ENCODE results near the gene RIPOR3. TPM values are rescaled to one million over a fixed set of nuclear protein-coding genes. Genes with fewer than 3 reads are reported as not detected.

Gene RIPOR3
- total RNA-seq, 2 donors from 2014 or later, result 4.5 to 8.4 TPM

DNA sequence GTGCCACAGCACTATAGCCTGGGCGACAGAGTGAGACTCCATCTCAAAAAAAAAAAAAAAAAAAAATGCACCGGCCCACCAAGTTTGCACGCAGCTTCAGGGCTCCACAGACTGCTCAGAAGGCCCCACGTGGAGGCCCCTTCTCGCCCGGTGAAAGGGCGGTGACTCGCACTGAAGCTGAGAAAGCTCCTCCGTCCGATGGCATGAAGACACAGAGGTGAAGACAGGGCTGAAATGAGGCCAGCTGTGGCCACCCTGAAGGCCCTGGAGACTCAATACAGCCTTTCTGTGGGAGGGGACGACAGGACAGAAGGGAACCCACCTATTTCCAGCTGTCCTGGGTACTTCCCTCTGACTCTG, 97.1 kb downstream of the RIPOR3 start:
- ATAC-seq (ENCODE audit: insufficient number of reproducible peaks, low FRiP score, low read depth), result no peak

DNA sequence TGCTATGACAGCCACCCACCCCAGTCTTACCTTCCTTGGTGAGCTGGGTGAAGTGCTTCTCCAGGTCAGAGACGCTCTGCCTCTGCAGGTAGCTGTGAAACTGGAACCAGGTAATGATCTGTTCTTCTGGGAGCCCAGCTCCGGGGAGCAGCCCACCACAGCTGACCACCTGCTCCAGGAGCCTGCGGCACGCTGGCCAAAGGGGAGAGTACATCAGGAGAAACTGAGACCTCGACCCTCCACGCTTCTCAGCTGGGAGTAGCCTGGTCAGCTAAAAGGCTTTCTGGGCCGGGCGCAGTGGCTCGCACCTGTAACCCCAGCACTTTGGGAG, 98.4 kb downstream of the RIPOR3 start:
- H3K36me3 ChIP-seq, result no peaks in the 10 kb centered on the region
- no peak overlapping the region for H3K4me3 ChIP-seq
- DNase-seq (ENCODE audit: low spot score), result no peak
- no peaks in the 10 kb centered on the region for H3K27me3 ChIP-seq (replicated peaks; ENCODE audit: insufficient read depth)
- no peaks in the 10 kb centered on the region for H3K9me3 ChIP-seq
- H3K4me1 ChIP-seq (ENCODE audit: control insufficient read depth in 1 of 2, low read depth in 2 of 2), result peaks cover 0 to 11% of the 10 kb centered on the region in 2 donors
- H3K27ac ChIP-seq, result no peak overlapping the region
- no peak for ATAC-seq (ENCODE audit: insufficient number of reproducible peaks, low FRiP score, low read depth)
- TF ChIP-seq, protein P1, sequence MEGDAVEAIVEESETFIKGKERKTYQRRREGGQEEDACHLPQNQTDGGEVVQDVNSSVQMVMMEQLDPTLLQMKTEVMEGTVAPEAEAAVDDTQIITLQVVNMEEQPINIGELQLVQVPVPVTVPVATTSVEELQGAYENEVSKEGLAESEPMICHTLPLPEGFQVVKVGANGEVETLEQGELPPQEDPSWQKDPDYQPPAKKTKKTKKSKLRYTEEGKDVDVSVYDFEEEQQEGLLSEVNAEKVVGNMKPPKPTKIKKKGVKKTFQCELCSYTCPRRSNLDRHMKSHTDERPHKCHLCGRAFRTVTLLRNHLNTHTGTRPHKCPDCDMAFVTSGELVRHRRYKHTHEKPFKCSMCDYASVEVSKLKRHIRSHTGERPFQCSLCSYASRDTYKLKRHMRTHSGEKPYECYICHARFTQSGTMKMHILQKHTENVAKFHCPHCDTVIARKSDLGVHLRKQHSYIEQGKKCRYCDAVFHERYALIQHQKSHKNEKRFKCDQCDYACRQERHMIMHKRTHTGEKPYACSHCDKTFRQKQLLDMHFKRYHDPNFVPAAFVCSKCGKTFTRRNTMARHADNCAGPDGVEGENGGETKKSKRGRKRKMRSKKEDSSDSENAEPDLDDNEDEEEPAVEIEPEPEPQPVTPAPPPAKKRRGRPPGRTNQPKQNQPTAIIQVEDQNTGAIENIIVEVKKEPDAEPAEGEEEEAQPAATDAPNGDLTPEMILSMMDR (IDR thresholded peaks at IDR 0.05), result no peak

More for the DNA sequence above, 97.1 kb downstream of the RIPOR3 start:
- H3K27ac ChIP-seq, result no peak overlapping the region
- no peaks in the 10 kb centered on the region for H3K36me3 ChIP-seq
- H3K27me3 ChIP-seq (replicated peaks; ENCODE audit: insufficient read depth), result no peaks in the 10 kb centered on the region
- peaks cover 0 to 10% of the 10 kb centered on the region in 2 donors for H3K4me1 ChIP-seq (ENCODE audit: control insufficient read depth in 1 of 2, low read depth in 2 of 2)
- no peak for DNase-seq (ENCODE audit: low spot score)
- H3K9me3 ChIP-seq, result no peaks in the 10 kb centered on the region
- no peak overlapping the region for H3K4me3 ChIP-seq
- TF ChIP-seq, protein P1 (IDR thresholded peaks at IDR 0.05), result no peak

DNA sequence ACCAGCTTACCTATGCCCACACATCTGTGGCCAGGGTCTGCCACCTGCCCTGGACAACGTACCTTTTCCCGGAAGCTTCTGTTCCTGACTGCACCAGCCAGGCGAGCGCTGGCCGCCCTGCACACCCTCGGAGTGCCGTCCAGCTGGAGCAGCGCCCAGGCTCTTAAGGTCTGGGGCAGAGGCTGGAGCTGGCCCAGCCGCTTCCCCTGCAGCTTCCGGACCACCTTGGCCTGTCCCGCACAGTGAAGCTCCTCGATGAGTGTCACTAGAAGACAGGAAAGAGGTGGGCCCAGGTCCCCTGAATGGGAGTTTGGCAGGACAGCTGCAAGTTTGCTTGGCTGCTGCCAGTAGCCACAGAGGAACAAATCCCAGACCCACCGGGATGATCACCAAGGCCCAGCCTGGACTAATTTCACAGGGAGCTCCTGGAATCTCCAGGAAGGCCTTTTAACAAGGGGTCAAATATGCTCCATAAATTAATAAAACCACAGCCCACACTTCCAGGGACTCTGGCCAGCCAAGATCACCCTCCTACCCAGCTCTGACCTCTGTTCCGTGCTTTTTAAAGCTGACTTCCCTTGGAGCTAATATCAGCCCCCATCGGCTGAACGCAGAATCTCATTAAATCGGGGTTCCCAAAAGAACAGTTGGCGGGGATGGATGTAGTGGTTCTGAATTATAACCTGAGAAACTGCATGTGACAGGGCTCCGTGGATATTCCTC, 98.9 kb downstream of the RIPOR3 start:
- TF ChIP-seq, protein P1 (IDR thresholded peaks at IDR 0.05), result no peak
- Histone ChIP-seq H3K9me3 (no peaks in the 10 kb centered on the region), H3K4me3 (no peak overlapping the region), H3K27me3 (replicated peaks; ENCODE audit: insufficient read depth) (no peaks in the 10 kb centered on the region), H3K4me1 (ENCODE audit: control insufficient read depth in 1 of 2, low read depth in 2 of 2) (peaks cover 0 to 15% of the 10 kb centered on the region in 2 donors), H3K36me3 (no peaks in the 10 kb centered on the region), H3K27ac (no peak overlapping the region)
- no peak for DNase-seq (ENCODE audit: low spot score)
- ATAC-seq (ENCODE audit: insufficient number of reproducible peaks, low FRiP score, low read depth), result no peak

DNA sequence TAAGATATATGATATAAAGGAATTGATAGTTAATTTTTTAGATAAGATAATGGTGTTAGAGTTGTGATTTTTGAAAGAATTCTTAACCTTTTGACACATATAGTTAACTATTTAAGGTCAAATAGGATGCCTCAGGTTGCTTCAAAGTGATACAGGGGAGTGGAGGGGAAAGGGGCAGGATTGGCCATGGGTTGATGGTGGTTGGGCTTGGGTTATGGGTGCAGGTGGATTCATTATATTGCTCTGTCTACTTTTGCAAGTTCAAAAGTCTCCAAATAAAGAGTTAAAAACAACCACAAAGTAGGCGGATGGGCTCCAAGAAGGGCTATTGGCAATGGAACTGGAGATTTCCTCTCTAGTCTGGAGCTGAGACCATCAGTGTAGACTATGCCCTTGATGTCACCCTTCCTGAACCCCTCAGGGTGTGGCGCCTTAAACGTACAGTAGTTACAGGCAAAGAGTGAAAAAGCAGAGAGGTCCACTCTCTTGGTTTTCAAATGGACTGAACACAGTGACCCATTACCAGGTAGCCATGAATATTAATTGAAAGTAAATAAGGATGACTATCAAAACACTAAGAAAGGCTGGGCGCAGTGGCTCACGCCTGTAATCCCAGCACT, 100.0 kb downstream of the RIPOR3 start:
- ATAC-seq (ENCODE audit: insufficient number of reproducible peaks, low FRiP score, low read depth) (no peak), DNase-seq (ENCODE audit: low spot score) (no peak)
- TF ChIP-seq, protein P1 (IDR thresholded peaks at IDR 0.05), result no peak
- H3K4me3 ChIP-seq, result no peak overlapping the region
- no peaks in the 10 kb centered on the region for H3K27me3 ChIP-seq (replicated peaks; ENCODE audit: insufficient read depth)
- H3K36me3 ChIP-seq, result peaks cover 5% of the 10 kb centered on the region
- no peak overlapping the region for H3K27ac ChIP-seq
- H3K9me3 ChIP-seq, result no peaks in the 10 kb centered on the region
- peaks cover 0 to 15% of the 10 kb centered on the region in 2 donors for H3K4me1 ChIP-seq (ENCODE audit: control insufficient read depth in 1 of 2, low read depth in 2 of 2)

DNA sequence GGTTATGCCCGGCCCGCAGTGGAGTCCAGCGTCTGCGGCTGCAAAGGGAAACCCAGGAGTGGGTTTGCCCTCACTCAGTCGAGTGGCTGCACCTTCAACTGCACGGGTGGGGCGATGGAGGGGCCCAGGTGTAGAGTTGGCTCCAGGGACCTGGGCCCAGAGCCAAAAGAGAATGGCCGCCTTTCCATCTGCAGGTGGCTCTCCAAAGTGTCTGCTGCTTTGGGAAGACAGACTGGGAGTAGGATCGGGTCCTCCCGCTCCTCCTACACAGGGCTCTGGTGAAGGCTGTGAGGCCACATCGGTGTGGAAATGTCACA, 101.0 kb downstream of the RIPOR3 start:
- H3K36me3 ChIP-seq, result peaks cover 14% of the 10 kb centered on the region

More for the DNA sequence above, 101.0 kb downstream of the RIPOR3 start:
- Histone ChIP-seq H3K9me3 (no peaks in the 10 kb centered on the region), H3K4me3 (no peak overlapping the region), H3K4me1 (ENCODE audit: control insufficient read depth in 1 of 2, low read depth in 2 of 2) (peaks cover 0 to 15% of the 10 kb centered on the region in 2 donors), H3K27ac (no peak overlapping the region), H3K27me3 (replicated peaks; ENCODE audit: insufficient read depth) (no peaks in the 10 kb centered on the region)
- DNase-seq (ENCODE audit: low spot score) (no peak), ATAC-seq (ENCODE audit: insufficient number of reproducible peaks, low FRiP score, low read depth) (no peak)
- TF ChIP-seq, protein P1 (IDR thresholded peaks at IDR 0.05), result no peak
